ENCODE data around the gene GOLGA6L9.
"Not testable (repeated sequence)": the region's sequence is repeated elsewhere in the genome, so short reads cannot be mapped to it uniquely, and the experiment has no call there.

GRCh38 chr15:82420516-82420915, 9.1 kb upstream of the GOLGA6L9 start:
- not testable (repeated sequence) for TF ChIP-seq POLR2A, SPI1, POLR2AphosphoS5 (IDR thresholded peaks at IDR 0.05; ENCODE audit: low read depth, low read length)

Measured in GM12891 (cell line).